Suprapubic skin (tissue), 4 donors: Measurements from ENCODE around the gene EID3.

Source experiments
- CTCF ChIP-seq, 2 donors: fragments of 200-600 bp in 1 of 2; fragments of 450-650 bp in 1 of 2; sonication (generic) in 1 of 2; IDR thresholded peaks; one replicate each; pipeline ENCODE4 v1.5.1; 2016 to 2019; ENCODE audit warnings: antibody characterized with exemption in 2 of 2, mild to moderate bottlenecking in 1 of 2, moderate library complexity in 1 of 2
- EP300 ChIP-seq: sonication (generic); formaldehyde crosslinking; IDR thresholded peaks from one replicate; pipeline ENCODE4 v1.6.1; 2017; ENCODE audit warnings: antibody characterized with exemption
- POLR2A ChIP-seq, 2 donors: fragments of 450-650 bp; IDR thresholded peaks; one replicate each; pipeline ENCODE4 v1.6.1; 2017; ENCODE audit warnings: antibody characterized with exemption in 2 of 2, mild to moderate bottlenecking in 2 of 2, moderate library complexity in 2 of 2
- POLR2AphosphoS5 ChIP-seq, 3 donors: sonication (generic); formaldehyde crosslinking; IDR thresholded peaks; one replicate each; pipeline ENCODE4 v1.6.1; 2017; ENCODE audit warnings: antibody characterized with exemption in 3 of 3

- no peak for TF ChIP-seq CTCF (IDR thresholded peaks at IDR 0.05)
- TF ChIP-seq POLR2A (IDR thresholded peaks at IDR 0.05), result no peak
- no peak for TF ChIP-seq POLR2AphosphoS5 (IDR thresholded peaks at IDR 0.05)
- no peak for TF ChIP-seq EP300
Measured at GRCh38 chr12:104281636-104282035, 21.9 kb upstream of the EID3 start.
